Skeletal muscle tissue (tissue), 4 donors: ENCODE data around the gene MRPS26. TPM values are rescaled to one million over a fixed set of nuclear protein-coding genes. Genes with fewer than 3 reads are reported as not detected.

ENCODE experiments used
- H3K27ac ChIP-seq: one replicate; pipeline ENCODE4 v1.7.0; 2013; ENCODE audit warnings: mild to moderate bottlenecking, low read depth, low read length, inconsistent platforms
- H3K27me3 ChIP-seq, 3 donors: one replicate each; pipeline ENCODE4 v1.7.0; 2013; ENCODE audit warnings: low read length in 3 of 3; ENCODE audit not compliant: control insufficient read depth in 3 of 3, insufficient read depth in 3 of 3
- H3K36me3 ChIP-seq, 3 donors: one replicate each; pipeline ENCODE4 v1.7.0; 2013; ENCODE audit warnings: low read length in 3 of 3; ENCODE audit not compliant: control insufficient read depth in 3 of 3, insufficient read depth in 3 of 3
- H3K4me1 ChIP-seq, 3 donors: one replicate each; pipeline ENCODE4 v1.7.0; 2013; ENCODE audit warnings: low read length in 3 of 3, mild to moderate bottlenecking in 3 of 3; ENCODE audit not compliant: control insufficient read depth in 3 of 3, insufficient read depth in 3 of 3
- H3K4me3 ChIP-seq, 3 donors: one replicate each; pipeline ENCODE4 v1.7.0; 2013; ENCODE audit warnings: low read length in 3 of 3
- H3K9ac ChIP-seq, 3 donors: one replicate each; pipeline ENCODE4 v1.7.0; 2013; ENCODE audit warnings: low read length in 3 of 3, mild to moderate bottlenecking in 3 of 3, moderate library complexity in 2 of 3, low read depth in 1 of 3
- H3K9me3 ChIP-seq, 3 donors: one replicate each; pipeline ENCODE4 v1.7.0; 2013; ENCODE audit warnings: low read length in 3 of 3; ENCODE audit not compliant: control insufficient read depth in 3 of 3
- total RNA-seq: library from RNA; depleted of rRNA; stranded (reverse); fragments of >200 nt; gene quantifications from one replicate; pipeline ENCODE4 v1.2.3, GENCODE V29; 2014
- donor health status: Osteomylitis.

The MRPS26 gene
- total RNA-seq: 25.6 TPM

DNA sequence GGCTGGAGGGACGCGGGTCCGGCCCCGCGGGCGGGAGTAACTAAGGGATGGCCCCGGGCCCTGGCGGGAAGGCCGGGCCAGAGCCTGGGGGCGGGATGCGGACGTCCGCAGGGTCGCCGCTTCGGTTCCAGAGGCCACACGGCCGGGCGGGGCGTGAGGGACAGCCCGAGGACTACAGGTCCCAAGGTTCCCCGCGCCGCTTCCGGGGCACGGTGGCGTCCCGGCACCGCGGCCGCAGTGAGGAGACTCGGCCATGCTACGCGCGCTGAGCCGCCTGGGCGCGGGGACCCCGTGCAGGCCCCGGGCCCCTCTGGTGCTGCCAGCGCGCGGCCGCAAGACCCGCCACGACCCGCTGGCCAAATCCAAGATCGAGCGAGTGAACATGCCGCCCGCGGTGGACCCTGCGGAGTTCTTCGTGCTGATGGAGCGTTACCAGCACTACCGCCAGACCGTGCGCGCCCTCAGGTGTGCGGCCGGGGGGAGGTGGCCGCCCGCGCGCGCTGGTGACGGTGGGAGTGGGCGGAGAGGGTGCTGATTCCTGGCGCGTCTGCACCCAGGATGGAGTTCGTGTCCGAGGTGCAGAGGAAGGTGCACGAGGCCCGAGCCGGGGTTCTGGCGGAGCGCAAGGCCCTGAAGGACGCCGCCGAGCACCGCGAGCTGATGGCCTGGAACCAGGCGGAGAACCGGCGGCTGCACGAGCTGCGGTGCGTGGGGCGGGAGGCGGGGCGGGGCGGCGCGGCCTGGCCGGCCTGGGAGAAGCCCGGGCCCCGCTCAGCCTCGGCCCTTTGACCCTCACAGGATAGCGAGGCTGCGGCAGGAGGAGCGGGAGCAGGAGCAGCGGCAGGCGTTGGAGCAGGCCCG, at the start of gene MRPS26:
TSS of gene MRPS26 (plus strand) at position 237 of the 861 bp plus-strand sequence. CDS start at position 254, 17 bp downstream.
- peaks cover 23 to 28% (median 27%) of the 10 kb centered on the region in 3 donors for H3K36me3 ChIP-seq
- no peaks in the 10 kb centered on the region for H3K27me3 ChIP-seq
- H3K27ac ChIP-seq: peak within 1 kb of the TSS; percentile 81
- H3K9me3 ChIP-seq: no peaks in the 10 kb centered on the region
- H3K4me1 ChIP-seq: peaks cover 18 to 41% (median 25%) of the 10 kb centered on the region in 3 donors
- H3K9ac ChIP-seq: peak within 1 kb of the TSS; percentile 74 to 86 (median 83)
- peak within 1 kb of the TSS; percentile 83 to 90 (median 89) for H3K4me3 ChIP-seq

DNA sequence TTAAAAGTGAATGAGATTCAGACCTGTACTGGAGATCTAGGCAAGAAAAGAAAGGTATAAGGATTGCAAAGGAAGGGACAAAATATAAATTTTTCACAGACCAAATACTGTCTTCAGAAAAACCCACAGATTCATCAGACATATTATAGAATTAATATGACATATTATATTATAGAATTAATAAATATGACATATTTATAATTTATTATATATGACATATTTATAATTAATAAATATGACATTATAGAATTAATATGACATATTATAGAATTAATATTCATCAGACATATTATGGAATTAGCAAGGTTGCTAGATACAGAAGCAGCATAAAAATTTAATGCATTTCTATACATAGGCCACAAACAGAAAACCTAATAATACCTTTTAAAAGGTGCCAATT, 47.1 kb upstream of the MRPS26 start:
- H3K27me3 ChIP-seq: no peaks in the 10 kb centered on the region
- H3K36me3 ChIP-seq: peaks cover 6 to 21% (median 19%) of the 10 kb centered on the region in 3 donors
- H3K27ac ChIP-seq: no peak overlapping the region
- no peak overlapping the region for H3K4me3 ChIP-seq
- no peak overlapping the region for H3K9ac ChIP-seq
- no peaks in the 10 kb centered on the region for H3K4me1 ChIP-seq
- H3K9me3 ChIP-seq: no peaks in the 10 kb centered on the region

GRCh38 chr20:3000852-3001523, 44.9 kb upstream of the MRPS26 start:
- no peak overlapping the region for H3K9ac ChIP-seq
- no peaks in the 10 kb centered on the region for H3K27me3 ChIP-seq
- H3K36me3 ChIP-seq: peaks cover 3 to 14% (median 13%) of the 10 kb centered on the region in 3 donors
- H3K27ac ChIP-seq: no peak overlapping the region
- H3K4me1 ChIP-seq: no peaks in the 10 kb centered on the region
- H3K9me3 ChIP-seq: no peaks in the 10 kb centered on the region
- H3K4me3 ChIP-seq: no peak overlapping the region

GRCh38 chr20:3003416-3003815, 42.4 kb upstream of the MRPS26 start:
- Histone ChIP-seq H3K27me3 (no peaks in the 10 kb centered on the region), H3K4me3 (no peak overlapping the region), H3K9ac (no peak overlapping the region), H3K36me3 (peaks cover 7 to 26% (median 25%) of the 10 kb centered on the region in 3 donors), H3K27ac (no peak overlapping the region), H3K4me1 (no peaks in the 10 kb centered on the region), H3K9me3 (no peaks in the 10 kb centered on the region)

GRCh38 chr20:3010985-3011723, 34.7 kb upstream of the MRPS26 start:
- peaks cover 7 to 34% (median 31%) of the 10 kb centered on the region in 3 donors for H3K36me3 ChIP-seq
- H3K9ac ChIP-seq: no peak overlapping the region
- H3K27ac ChIP-seq: no peak overlapping the region
- H3K9me3 ChIP-seq: no peaks in the 10 kb centered on the region
- no peaks in the 10 kb centered on the region for H3K27me3 ChIP-seq
- H3K4me3 ChIP-seq: no peak overlapping the region
- H3K4me1 ChIP-seq: no peaks in the 10 kb centered on the region

GRCh38 chr20:3011752-3012151, 34.1 kb upstream of the MRPS26 start:
- H3K36me3 ChIP-seq: peaks cover 8 to 32% (median 28%) of the 10 kb centered on the region in 3 donors

DNA sequence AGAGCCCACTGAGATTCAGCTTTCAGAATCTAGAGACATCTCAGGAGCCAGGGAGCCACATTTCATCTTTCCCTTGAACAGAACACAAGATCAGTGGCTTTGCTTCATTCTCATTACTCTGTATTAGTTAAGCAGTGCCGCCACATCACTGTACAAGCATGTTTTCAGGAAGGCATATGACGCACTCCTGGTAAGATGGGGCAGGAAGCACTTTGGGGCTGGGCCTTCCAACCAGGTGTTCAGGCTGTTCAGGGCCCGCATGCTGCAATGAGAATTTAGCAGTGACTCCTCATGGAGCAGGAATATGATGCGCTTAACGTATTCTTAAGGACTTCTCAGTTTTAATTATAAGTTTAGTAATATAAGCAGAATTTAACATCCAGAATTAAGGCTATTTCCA, 32.1 kb upstream of the MRPS26 start:
- no peak overlapping the region for H3K27ac ChIP-seq
- no peaks in the 10 kb centered on the region for H3K27me3 ChIP-seq
- peaks cover 10 to 28% (median 28%) of the 10 kb centered on the region in 3 donors for H3K36me3 ChIP-seq
- H3K4me1 ChIP-seq: no peaks in the 10 kb centered on the region
- no peak overlapping the region for H3K9ac ChIP-seq
- H3K4me3 ChIP-seq: no peak overlapping the region
- no peaks in the 10 kb centered on the region for H3K9me3 ChIP-seq

More at GRCh38 chr20:3011752-3012151, 34.1 kb upstream of the MRPS26 start:
- Histone ChIP-seq H3K4me1 (no peaks in the 10 kb centered on the region), H3K9ac (no peak overlapping the region), H3K9me3 (no peaks in the 10 kb centered on the region), H3K4me3 (no peak overlapping the region), H3K27me3 (no peaks in the 10 kb centered on the region), H3K27ac (no peak overlapping the region)

DNA sequence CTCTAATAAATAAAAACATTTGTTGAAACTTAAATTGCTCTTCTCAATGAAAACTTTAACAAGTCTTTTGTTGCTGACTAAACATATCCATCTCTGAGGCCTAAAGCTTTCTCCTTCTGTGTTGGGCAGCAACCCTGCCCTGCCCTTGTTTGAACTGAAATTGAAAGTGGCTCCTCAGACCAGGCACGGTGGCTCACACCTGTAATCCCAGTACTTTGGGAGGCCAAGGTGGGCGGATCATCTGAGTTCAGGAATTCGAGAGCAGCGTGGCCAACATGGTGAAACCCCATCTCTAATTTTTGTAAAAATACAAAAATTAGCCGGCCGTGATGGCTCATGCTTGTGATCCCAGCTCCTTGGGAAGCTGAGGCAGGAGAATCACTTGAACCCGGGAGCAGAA, 31.7 kb upstream of the MRPS26 start:
- Histone ChIP-seq H3K4me1 (no peaks in the 10 kb centered on the region), H3K36me3 (peaks cover 10 to 28% (median 24%) of the 10 kb centered on the region in 3 donors), H3K4me3 (no peak overlapping the region), H3K9me3 (no peaks in the 10 kb centered on the region), H3K27ac (no peak overlapping the region), H3K27me3 (no peaks in the 10 kb centered on the region), H3K9ac (no peak overlapping the region)

DNA sequence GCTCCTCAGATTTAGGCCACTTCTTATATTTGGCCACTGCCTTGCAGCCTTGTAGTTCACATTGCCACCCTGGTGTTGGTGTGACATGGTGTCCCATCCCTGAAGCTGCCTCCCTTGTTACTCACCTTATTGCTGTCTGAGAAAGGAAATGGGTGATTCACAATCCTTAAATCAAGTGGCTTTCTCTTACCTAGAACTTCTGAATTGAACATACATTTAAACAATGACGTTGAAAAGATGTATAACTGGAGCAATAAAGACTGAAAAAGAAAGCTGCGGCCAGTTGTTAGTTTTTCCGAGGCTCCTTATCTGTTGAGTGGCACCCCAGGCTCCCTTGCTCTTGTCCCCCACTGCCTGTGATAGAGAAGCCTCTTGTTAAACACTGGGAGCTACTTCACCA, 31.2 kb upstream of the MRPS26 start:
- Histone ChIP-seq H3K4me1 (no peaks in the 10 kb centered on the region), H3K9ac (no peak overlapping the region), H3K36me3 (peaks cover 10 to 28% (median 22%) of the 10 kb centered on the region in 3 donors), H3K4me3 (no peak overlapping the region), H3K27me3 (no peaks in the 10 kb centered on the region), H3K9me3 (no peaks in the 10 kb centered on the region), H3K27ac (no peak overlapping the region)
